Esophagus muscularis mucosa (tissue), 4 donors: Measurements from ENCODE around the gene DYNLRB2. TPM values are rescaled to one million over a fixed set of nuclear protein-coding genes. Genes with fewer than 3 reads are reported as not detected.

Experiments used
- DNase-seq: peaks from one replicate; pipeline ENCODE4 v3.0.0-alpha.2; 2017; ENCODE audit errors: extremely low spot score
- H3K27ac ChIP-seq, 4 donors: fragments of 200-600 bp; sonication (generic); replicated peaks in 1 of 4; 1 replicate in 3 of 4; 2 replicates in 1 of 4; pipeline ENCODE4 v1.5.1; 2016 to 2019; ENCODE audit warnings: mild to moderate bottlenecking in 1 of 4
- H3K27me3 ChIP-seq, 4 donors: fragments of 200-600 bp; sonication (generic); one replicate each; pipeline versions ENCODE4 v1.5.1 to v1.6.0; 2016 to 2019
- H3K36me3 ChIP-seq, 4 donors: fragments of 200-600 bp; sonication (generic); one replicate each; pipeline ENCODE4 v1.5.1; 2016 to 2019
- H3K4me1 ChIP-seq, 4 donors: fragments of 200-600 bp; sonication (generic); one replicate each; pipeline ENCODE4 v1.5.1; 2016 to 2019
- H3K4me3 ChIP-seq, 4 donors: fragments of 200-600 bp; sonication (generic); 1 replicate in 2 of 4; 2 replicates in 2 of 4; pipeline ENCODE4 v1.5.1; 2016 to 2019; ENCODE audit warnings: mild to moderate bottlenecking in 4 of 4, moderate library complexity in 1 of 4
- H3K9me3 ChIP-seq, 4 donors: fragments of 200-600 bp; sonication (generic); 1 replicate in 3 of 4; 2 replicates in 1 of 4; pipeline ENCODE4 v1.5.1; 2016 to 2019
- EP300 ChIP-seq: sonication (generic); formaldehyde crosslinking; IDR thresholded peaks from one replicate; pipeline ENCODE4 v1.6.1; 2017; ENCODE audit warnings: antibody characterized with exemption
- POLR2A ChIP-seq: fragments of 450-650 bp; IDR thresholded peaks from one replicate; pipeline ENCODE4 v1.6.1; 2017; ENCODE audit warnings: antibody characterized with exemption, moderate library complexity, mild to moderate bottlenecking, low read depth
- POLR2AphosphoS5 ChIP-seq, 2 donors: sonication (generic); formaldehyde crosslinking; IDR thresholded peaks; one replicate each; pipeline ENCODE4 v1.6.1; 2017; ENCODE audit warnings: antibody characterized with exemption in 2 of 2
- WGBS: methylation state at CpG from one replicate; pipeline ENCODE4 v1.1.5; 2018; 5-methylcytosine and 5-hydroxymethylcytosine counted together
- intact Hi-C: fragments of 100-400 bp; cut with DNase I; formaldehyde crosslinking; loops from one replicate; pipeline ENCODE4 v1.15.1; 2023
- total RNA-seq, 4 donors: library from RNA; depleted of rRNA; stranded (reverse); fragments of >200 nt; gene quantifications; one replicate each; pipeline versions ENCODE4 v1.1.0 to v1.2.1, GENCODE V29; 2016
- TF ChIP-seq, protein P1 (sequence below), 3 experiments: fragments of 200-600 bp in 2 of 3; fragments of 450-650 bp in 1 of 3; sonication (generic) in 2 of 3; IDR thresholded peaks; one replicate each; pipeline ENCODE4 v1.5.1; 2017 to 2019; ENCODE audit warnings: antibody characterized with exemption in 3 of 3, mild to moderate bottlenecking in 2 of 3, moderate library complexity in 1 of 3

The DYNLRB2 gene
- total RNA-seq, 4 donors from 2014 or later, result not detected

DNA sequence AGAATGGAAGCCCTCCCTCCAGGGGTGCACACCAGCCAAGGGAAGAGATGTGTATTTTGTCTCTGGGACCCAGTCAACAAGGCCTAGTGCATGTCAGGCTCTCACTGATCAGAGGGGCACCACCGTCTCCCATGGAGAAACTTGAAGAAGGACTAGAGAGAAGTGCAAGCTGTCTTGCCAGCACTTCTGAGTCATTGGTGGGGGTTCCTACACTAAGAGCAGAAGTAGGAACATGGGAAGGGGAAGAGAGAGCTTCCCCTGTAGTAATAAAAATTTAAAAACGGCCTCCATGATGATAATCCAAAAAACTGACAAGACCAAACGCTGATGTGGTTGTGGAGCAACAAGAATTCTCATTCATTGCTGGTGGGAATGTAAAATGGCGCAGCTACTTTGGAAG lies 46.3 kb downstream of the DYNLRB2 start:
- H3K4me1 ChIP-seq, result no peaks in the 10 kb centered on the region
- WGBS, result 72% methylated on average over 4 of the region's 4 CpGs
- no peak for DNase-seq
- no peaks in the 10 kb centered on the region for H3K9me3 ChIP-seq
- no peak overlapping the region for H3K27ac ChIP-seq
- H3K36me3 ChIP-seq, result no peaks in the 10 kb centered on the region
- intact Hi-C loops, result no loop called here
- H3K4me3 ChIP-seq, result no peak overlapping the region
- no peak for TF ChIP-seq EP300
- TF ChIP-seq, protein P1, sequence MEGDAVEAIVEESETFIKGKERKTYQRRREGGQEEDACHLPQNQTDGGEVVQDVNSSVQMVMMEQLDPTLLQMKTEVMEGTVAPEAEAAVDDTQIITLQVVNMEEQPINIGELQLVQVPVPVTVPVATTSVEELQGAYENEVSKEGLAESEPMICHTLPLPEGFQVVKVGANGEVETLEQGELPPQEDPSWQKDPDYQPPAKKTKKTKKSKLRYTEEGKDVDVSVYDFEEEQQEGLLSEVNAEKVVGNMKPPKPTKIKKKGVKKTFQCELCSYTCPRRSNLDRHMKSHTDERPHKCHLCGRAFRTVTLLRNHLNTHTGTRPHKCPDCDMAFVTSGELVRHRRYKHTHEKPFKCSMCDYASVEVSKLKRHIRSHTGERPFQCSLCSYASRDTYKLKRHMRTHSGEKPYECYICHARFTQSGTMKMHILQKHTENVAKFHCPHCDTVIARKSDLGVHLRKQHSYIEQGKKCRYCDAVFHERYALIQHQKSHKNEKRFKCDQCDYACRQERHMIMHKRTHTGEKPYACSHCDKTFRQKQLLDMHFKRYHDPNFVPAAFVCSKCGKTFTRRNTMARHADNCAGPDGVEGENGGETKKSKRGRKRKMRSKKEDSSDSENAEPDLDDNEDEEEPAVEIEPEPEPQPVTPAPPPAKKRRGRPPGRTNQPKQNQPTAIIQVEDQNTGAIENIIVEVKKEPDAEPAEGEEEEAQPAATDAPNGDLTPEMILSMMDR (IDR thresholded peaks at IDR 0.05), result no peak
- TF ChIP-seq POLR2A, result no peak
- TF ChIP-seq POLR2AphosphoS5 (IDR thresholded peaks at IDR 0.05), result no peak
- H3K27me3 ChIP-seq, result no peaks in the 10 kb centered on the region

- H3K27me3 ChIP-seq, result no peaks in the 10 kb centered on the region
- 79% methylated on average over 7 of the region's 7 CpGs for whole genome bisulfite sequencing
- no peak for DNase-seq
- H3K36me3 ChIP-seq, result no peaks in the 10 kb centered on the region
- no peak for TF ChIP-seq EP300
- TF ChIP-seq POLR2A, result no peak
- TF ChIP-seq POLR2AphosphoS5 (IDR thresholded peaks at IDR 0.05), result no peak
- no peaks in the 10 kb centered on the region for H3K4me1 ChIP-seq
- intact Hi-C loops, result no loop called here
- no peaks in the 10 kb centered on the region for H3K9me3 ChIP-seq
- no peak overlapping the region for H3K4me3 ChIP-seq
- H3K27ac ChIP-seq, result no peak overlapping the region
Measured at GRCh38 chr16:80591071-80591915, 50.5 kb downstream of the DYNLRB2 start.

- intact Hi-C loops, result no loop called here
- H3K27ac ChIP-seq, result no peak overlapping the region
- no peak overlapping the region for H3K4me3 ChIP-seq
- TF ChIP-seq POLR2A (no peak), EP300 (no peak), POLR2AphosphoS5 (IDR thresholded peaks at IDR 0.05) (no peak)
- TF ChIP-seq, protein P1 (IDR thresholded peaks at IDR 0.05), result no peak
- whole genome bisulfite sequencing, result 87% methylated on average over 2 of the region's 2 CpGs
- H3K4me1 ChIP-seq, result no peaks in the 10 kb centered on the region
- no peaks in the 10 kb centered on the region for H3K36me3 ChIP-seq
- no peaks in the 10 kb centered on the region for H3K9me3 ChIP-seq
- H3K27me3 ChIP-seq, result no peaks in the 10 kb centered on the region
- DNase-seq, result no peak
Measured at GRCh38 chr16:80592273-80592672, 51.5 kb downstream of the DYNLRB2 start.

DNA sequence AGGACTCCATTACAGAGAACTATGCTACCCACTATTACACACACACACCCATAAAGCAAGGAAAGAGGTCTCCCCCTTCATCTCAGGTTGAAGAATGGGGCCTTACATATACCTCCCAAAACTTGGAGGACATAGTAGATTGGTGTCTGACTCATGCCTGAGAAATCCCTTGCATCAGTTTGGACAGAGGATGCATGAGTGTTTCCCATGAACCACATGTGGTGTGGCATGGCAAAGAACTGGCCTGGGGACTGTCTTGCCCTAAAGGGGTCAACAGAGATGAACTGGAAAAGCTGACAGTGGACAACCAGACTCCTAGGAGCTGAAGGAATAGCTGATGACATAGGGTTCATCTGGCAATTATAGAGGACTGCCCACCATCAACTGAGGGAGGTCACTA lies 54.0 kb downstream of the DYNLRB2 start:
- no peak for DNase-seq
- H3K27me3 ChIP-seq, result no peaks in the 10 kb centered on the region
- TF ChIP-seq POLR2A (no peak), POLR2AphosphoS5 (IDR thresholded peaks at IDR 0.05) (no peak), EP300 (no peak)
- TF ChIP-seq, protein P1 (IDR thresholded peaks at IDR 0.05), result no peak
- no peak overlapping the region for H3K4me3 ChIP-seq
- no peak overlapping the region for H3K27ac ChIP-seq
- no peaks in the 10 kb centered on the region for H3K4me1 ChIP-seq
- intact Hi-C loops, result no loop called here
- no peaks in the 10 kb centered on the region for H3K9me3 ChIP-seq
- no peaks in the 10 kb centered on the region for H3K36me3 ChIP-seq

- TF ChIP-seq EP300 (no peak), POLR2A (no peak), POLR2AphosphoS5 (IDR thresholded peaks at IDR 0.05) (no peak)
- DNase-seq, result no peak
- Histone ChIP-seq H3K9me3 (no peaks in the 10 kb centered on the region), H3K27me3 (no peaks in the 10 kb centered on the region), H3K4me1 (no peaks in the 10 kb centered on the region), H3K27ac (no peak overlapping the region), H3K4me3 (no peak overlapping the region), H3K36me3 (no peaks in the 10 kb centered on the region)
- intact Hi-C loops, result no loop called here
- WGBS, result 83% methylated on average over 7 of the region's 7 CpGs
Measured at GRCh38 chr16:80596507-80597207, 55.9 kb downstream of the DYNLRB2 start.
